NCI-H345 treated with DMSO at 0.1 percent for 48 hours (cell line): Measurements from ENCODE around the gene UVSSA.

ENCODE experiments used
- DNase-seq: peaks from one replicate; lab custom pipeline; 2025; ENCODE audit not compliant: unreplicated experiment; lab: John Stamatoyannopoulos, UW

The UVSSA gene, protein sequence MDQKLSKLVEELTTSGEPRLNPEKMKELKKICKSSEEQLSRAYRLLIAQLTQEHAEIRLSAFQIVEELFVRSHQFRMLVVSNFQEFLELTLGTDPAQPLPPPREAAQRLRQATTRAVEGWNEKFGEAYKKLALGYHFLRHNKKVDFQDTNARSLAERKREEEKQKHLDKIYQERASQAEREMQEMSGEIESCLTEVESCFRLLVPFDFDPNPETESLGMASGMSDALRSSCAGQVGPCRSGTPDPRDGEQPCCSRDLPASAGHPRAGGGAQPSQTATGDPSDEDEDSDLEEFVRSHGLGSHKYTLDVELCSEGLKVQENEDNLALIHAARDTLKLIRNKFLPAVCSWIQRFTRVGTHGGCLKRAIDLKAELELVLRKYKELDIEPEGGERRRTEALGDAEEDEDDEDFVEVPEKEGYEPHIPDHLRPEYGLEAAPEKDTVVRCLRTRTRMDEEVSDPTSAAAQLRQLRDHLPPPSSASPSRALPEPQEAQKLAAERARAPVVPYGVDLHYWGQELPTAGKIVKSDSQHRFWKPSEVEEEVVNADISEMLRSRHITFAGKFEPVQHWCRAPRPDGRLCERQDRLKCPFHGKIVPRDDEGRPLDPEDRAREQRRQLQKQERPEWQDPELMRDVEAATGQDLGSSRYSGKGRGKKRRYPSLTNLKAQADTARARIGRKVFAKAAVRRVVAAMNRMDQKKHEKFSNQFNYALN

DNA sequence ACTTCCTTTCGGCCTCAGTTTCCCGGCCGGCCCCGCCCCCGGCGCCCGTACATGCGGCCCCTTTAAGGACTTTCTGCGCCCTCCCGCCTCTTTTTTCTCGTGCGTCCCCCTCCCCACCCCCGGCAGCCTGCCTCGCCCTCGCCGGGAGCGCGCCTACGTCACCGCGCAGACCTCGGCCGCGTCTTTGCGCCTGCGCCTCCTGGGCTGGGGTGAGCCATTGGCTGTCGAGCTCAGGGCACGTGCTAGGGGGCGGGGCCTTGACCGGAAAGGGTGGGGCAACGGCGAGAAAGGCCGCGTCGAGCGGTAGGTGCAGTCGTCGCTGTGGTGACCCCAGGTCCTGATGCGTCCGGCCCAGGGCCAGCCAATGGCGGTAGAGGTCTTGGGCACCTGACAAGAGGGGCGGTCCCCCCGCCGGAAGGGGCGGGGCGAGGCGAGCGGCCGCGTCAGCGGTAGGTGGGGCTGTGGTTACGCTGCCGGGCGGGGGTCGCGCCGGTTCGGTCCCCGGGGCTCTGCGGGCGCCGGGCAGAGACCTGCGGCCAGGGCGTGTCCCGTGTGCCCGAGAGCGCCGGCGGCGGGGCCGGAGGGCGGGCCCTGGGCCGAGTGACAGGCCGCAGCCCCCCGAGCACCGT is at the start of gene UVSSA:
TSS of gene UVSSA (plus strand) at position 428 of the 629 bp plus-strand sequence. CDS start 884 bp downstream, outside the sequence.
- peak; percentile 92 for DNase-seq

DNA sequence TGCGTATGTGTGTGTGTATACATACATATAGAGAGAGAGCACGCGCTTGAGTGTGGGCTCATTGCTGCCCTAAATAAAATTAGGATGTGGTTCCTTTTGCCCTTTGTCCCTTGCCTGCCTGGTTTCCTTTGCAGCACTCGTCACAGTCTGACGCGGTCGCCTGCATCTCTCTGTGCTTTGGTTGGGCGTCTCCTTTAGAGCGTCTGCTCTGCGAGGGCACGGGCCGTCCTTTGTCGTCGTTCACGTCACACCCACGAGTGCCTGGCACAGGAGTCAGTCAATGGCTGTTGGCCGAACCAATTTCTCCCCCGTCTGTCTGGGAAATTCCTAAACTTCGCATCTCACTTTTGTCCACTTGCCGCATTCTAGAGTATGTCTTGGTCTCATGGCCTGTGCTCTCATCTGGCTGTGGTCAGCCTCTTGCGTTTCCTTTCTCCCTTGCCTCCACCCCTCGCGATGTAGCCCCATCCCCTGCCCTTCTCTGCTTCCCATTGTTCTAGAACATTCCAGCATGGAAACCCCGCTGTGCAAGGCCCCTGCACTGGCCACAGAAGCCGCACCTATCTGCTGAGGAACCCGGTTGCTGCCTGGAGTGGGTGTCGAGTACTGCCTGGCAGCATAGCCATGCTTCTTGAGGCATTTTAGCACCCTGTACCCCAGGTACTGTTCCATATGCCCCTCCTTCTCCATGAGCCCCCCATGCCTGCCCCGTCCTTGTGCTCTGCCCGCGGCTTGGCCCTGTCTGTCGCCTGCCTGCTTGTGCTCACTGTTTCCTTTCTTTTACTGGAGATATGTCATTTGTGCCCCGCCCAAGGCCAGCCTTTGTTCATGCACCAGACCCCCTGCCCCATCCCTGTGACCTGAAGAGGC is 49.3 kb upstream of the UVSSA start:
- DNase-seq = no peak

DNA sequence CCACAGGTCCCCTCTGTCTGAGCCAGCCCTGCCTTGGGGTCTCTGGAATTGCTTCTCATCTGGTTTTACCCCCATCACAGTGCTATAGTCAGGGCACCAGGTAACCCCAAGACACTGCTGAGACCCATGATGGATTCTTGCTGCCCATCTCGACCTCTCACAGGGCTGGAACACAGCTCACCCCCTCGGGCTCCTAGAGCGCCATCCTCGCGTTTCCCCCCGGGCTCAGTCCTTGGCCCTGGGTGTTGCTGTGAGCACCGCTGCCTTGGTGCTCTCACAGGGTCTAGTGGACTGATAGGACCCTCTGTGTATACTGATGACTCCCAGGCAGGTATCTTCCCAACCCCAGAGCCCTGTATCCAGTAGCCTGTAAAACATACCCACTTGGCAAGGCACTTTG is 48.5 kb upstream of the UVSSA start:
- DNase-seq = no peak

DNA sequence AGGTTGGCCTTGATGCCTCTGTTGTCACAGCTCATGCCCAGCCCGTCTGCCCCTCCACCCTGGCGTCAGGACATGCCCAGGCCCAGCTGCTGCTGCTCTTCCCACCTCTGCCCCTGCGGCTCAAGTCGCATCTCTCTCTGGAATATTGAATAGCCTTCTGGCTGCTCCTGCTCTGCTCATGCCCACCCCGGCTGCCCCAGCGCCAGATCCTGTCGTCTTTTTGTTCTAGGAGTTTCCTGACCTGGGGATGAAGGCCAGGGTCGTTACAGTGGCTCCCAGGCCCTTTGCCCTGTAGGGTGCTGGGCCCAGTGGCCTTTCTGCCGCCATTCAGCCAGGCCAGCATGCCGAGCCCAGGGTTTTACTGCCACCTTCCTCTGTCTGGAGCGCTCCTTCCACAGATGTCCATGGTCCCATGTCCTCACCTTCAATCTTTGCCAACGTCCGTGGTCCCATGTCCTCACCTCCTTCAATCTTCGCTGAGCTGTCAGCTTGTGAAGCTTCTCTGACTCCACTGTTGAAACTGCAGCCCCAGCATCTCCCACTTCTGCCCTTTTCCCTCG is 47.6 kb upstream of the UVSSA start:
- DNase-seq = no peak

DNA sequence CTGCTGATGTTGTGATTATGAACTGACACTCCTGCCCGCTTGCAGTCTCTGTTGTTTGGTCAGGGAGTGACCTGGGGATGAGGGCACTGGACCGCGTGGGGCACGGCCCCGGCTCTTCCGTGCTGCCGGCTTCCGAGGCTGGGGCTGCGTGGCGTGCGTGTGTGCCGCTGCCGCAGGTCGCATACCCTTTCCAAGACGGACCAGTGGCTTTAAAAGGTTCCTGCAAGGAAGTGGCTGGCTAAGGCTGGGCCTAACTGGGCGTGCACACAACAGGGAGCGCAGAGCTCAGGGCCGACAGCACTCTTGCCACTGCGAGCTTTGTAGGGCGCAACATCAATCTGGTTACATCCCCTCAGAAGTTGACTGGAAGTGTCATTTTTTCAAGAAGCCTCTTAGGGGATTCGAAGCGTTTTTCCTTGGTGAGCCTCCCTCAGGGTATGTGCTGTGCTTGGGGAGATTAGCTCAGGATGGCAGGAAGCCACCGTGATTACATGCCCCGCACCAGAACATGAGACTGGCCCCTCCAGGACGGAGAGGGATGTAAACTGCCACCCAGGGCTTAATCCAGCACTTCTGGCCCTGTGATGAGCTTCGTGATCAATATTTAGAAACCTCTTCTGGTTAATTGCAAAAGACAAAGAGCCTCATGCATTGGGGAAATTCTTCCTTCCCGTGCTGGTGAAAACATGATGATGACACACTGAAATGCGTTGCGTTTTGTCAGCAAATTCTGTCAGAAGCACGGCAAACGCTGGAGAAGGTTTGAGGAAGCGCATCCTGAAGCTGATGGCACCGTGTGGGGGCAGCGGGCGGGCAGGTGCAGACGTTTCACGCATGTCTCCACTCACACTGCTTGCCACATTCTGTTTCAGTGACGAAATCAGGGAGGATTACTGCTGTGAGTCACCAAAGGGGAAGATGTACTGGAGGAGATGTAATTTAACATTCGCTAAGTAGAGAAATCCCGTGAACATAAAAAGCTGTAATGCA is 46.2 kb upstream of the UVSSA start:
- no peak for DNase-seq

DNA sequence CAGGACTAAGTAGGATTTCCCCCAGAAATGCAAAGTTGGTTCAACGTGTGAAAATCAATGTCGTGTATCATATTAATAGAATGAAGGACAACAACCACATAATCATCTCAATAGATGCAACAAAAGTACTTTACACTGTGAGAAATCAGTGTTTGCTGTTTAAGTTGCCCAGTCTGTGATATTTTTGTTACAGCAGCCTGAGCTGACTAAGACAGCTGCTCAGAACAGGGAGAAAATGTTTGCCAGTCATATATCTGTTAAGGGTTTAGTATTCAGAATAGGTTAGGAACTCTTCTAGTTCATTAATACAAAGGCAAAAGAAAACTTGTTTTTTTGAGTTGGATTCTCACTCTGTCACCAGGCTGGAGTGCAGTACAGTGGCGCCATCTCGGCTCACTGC is 44.8 kb upstream of the UVSSA start:
- no peak for DNase-seq

DNA sequence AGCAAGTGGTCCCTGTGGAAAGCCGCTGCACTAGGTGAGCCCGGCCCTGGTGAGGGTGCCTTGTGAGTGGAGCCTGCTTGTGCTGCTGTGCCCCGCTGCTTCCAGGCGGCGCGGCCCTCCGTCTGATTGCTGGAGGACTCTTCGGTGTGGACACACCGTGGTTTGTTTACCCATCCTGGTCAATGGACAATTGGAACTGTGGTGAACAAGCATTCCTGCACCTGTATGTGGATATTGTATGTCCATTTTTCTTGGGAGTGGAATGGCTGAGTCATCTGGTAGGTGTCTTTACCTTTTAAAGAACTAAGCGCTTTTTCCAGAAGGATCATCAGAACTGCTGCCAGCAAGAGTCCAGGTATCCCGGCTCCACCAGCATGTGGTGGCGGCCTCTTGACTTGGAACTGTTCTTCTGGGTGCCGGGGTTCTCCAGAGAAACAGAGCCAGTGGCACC is 41.7 kb upstream of the UVSSA start:
- no peak for DNase-seq

DNA sequence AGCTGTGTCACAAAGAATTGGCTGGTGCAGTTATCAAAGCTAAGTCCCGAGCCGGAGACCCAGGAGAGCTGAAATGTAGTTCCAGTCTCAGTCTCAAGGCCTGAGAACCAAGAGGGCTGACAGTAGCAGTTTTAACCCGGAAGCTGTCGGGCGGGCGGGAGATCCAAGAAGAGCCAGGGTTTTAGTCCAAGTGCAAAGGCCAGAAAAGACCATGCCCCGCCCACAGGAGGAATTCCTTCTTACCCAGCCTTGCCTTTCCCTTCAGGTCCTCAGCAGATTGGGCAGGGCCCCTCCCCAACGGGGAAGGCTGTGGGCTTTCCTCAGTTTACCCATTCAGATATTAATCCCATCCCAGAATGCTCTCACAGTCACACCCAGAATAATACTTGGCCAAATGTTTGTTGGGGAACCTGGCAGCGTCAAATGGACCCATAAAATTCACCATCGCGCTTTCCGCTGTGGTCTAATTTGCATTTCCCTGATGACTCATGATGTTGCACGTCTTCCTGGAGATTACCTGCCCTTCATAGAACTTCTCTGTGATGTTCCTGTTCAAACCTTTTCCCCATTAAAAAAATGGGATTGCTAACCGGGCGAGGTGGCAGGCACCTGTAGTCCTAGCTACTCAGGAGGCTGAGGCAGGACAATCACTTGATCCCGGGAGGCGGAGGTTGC is 41.1 kb upstream of the UVSSA start:
- DNase-seq = no peak

DNA sequence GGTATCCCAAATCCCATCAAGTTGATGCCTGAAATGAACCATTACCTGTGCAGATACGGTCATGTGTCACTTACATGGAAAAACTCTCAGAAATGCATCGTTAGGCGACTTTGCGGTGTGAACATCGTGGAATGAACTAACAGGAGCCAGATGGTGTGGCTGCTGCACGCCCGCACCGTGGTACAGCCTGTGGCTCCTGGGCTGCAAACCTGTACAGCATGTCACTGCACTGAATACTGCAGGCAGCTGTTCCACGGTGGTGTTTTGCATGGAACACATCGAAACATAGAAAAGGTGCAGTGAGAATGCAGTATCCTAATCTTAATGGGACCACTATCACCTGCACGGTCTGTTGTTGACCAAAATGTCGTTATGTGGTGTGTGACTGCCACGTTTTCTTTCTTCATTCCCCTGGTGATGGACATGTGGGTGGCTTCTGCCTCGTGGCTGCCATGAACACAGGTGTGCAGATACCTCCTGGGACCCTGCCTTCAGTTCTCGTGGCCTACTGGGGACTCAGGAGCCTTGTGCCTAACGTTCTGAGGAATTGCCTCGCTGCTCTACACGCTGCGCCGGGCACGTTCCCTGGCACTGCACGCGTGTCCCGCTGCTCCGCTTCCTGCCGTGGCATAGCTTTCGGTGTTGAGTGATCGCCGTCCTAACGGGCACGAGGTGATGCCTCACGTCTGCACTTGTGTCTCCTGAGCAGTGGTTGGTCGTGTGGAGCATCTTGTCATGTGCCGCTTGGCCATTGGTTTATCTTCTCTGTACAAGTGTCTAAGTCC is 38.9 kb upstream of the UVSSA start:
- no peak for DNase-seq

DNA sequence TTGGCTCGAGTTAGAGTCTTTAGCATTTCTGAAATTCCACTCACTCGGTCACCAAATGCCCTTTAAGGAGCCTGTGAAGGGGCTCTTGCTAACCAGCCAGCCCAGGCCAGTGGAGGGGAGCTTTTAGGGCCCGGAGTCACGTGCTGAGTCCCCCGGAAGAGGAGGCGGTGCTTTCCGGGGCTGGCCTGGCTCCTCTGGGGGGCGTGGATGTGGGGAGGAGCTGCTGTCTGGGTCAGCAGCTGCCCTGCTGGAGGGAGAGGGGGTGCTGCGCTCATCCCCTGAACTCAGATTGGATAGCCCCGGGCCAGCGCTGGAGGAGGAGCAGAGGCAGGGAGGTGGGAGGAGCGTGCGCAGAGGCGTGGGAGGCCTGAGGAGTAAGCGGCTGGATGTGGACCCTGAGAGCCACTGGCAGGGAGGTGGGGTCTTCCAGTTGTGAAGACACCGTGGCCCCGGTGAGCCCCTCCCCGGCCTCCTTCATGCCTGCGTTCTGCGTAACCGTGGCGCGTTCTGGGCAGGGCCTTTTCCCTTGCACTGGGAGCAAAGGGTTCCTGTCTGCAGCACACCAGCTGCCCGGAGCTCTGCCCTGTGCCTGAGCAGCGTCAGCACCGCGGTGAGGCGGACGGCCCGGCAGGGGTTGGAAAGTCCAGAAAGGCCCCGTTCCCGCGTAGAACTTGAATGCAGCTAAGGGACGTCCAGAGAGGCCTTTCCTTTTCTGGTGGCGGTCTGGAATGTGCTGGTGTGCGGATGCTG is 37.6 kb upstream of the UVSSA start:
- DNase-seq = no peak

DNA sequence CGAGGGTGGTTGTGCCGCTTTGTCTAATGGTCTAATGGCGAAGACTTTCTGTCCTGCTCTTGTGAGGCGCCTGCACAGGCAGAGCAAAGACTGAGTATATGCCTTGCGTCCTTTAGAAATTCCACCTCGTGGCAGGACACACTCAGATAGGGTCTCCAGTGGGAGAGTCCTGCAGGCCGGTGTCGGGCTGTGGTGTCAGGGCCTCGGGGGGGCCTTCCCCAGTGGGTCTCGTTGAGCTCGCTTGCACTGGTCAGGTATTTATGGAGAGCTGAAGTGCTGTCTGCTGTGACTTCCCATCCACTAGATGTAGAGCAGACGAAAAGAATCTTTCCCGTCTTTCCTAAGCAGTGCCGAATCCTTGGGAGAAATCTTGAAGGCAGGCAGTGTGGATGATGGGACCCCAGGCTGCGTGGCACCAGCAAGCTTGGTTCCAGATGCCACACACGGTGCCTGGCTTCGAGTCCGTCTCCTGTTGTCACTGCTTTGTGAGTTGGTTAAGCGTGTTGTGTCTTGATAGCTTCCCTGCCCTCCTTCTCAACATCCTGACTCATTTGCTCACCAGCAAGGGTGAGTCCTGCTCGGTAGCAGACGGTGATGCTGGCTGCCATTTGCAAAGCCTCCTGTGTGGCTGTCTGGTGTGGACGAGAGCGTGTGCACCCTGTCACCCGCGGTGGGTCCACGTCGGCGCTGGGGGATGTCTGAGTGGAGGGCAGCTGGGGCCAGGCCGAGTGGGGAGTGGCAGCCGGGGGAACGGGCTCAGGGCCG is 36.8 kb upstream of the UVSSA start:
- DNase-seq = no peak

DNA sequence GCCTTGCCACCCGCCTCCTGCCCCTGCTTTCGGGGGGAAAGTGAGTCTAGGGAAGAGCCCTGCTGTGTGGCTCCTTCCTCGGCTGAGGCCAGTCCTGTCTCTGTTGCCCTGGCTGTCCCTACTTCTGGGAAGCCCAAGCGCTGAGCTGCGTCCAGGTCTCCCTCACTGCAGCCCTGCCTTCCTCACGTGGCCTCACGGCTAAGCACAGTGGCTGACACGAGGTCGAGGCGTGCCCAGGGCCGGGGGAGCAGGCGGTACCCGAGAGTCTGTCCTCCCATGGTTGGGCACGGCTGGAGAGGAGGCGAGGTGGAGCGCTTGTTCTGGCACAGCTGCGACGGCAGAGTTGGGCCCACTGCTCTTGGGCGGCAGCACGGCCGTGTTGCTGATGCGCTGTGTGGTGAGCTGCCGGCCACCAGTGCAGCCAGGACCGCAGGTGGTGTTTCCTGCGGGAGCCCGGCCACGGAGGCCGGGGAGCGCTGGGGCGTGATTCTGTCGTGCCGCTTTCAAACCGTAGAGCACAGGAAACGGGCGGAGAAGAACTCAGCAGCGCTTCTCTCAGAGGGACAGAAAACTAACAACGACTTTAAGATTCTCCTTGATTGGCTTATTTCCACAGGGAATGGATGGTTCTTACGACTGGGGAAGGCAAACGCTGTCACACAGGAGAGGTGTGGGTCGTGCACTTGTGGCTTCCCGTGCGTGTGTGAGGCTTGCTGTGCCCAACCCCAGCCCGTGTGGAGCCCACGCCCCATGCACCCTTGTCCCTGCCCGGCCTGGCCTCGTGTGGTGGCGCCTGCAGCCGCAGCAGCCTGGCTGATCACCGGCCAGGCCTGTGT is 36.0 kb upstream of the UVSSA start:
- no peak for DNase-seq

DNA sequence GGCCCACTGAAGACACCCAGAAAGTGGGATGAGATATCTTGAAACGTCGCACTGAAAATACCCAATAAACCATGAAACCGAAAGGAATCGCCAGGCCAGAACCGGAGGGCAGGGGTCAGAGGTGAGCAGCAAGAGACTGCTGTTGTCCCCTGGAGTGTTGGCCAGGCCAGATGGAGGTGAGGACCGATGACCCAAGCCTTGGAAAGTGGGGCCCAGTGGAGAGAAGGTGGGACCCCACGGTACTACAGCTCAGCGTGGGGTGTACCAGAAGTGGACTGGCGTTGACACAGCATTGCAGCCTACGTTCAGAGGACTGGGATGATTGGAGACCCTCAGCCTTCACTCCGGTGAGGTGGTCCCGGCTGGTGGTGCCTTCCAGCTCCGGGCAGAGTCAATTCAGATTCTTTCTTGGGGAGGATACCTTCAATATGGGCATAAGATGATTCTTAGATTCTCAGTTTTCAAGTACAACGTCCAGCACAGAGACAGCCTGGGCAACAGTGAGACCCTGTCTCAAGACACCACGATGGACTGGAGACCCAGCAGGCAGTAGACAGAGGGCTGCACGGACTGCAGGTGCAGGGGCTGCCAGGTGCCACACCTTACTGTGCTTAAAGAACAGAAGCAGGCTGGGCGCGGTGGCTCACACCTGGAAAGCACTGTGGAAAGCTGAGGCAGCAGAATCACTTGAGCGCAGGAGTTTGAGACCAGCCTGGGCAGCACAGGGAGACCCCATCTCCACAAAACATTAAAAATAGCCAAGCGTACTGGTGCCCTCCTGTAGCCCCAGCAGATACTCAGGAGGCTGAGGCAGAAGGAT is 34.0 kb upstream of the UVSSA start:
- DNase-seq = no peak

DNA sequence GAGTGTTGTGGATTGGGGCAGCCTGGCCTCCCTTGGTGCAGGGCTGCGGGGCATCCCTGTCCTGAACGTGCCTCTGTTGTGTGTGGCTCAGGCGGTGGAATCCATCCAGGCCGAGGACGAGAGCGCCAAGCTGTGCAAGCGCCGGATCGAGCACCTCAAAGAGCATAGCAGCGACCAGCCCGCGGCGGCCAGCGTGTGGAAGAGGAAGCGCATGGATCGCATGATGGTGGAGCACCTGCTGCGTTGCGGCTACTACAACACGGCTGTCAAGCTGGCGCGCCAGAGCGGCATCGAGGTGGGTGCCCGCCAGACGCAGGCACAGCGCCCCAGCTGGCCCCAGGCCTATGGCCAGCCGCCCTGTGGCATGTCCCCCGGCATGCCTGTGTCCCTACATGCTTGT is 31.7 kb upstream of the UVSSA start:
- DNase-seq = no peak
